GM12892 (cell line): ENCODE results near the gene TAF11L7.
"Not testable (repeated sequence)": the region's sequence is repeated elsewhere in the genome, so short reads cannot be mapped to it uniquely, and the experiment has no call there.

Experiments used
- POLR2A ChIP-seq: IDR thresholded peaks from 2 replicates; pipeline ENCODE4 v1.6.1; 2011; ENCODE audit warnings: low read depth, low read length, control low read depth
- POLR2AphosphoS5 ChIP-seq: IDR thresholded peaks from 2 replicates; pipeline ENCODE4 v1.6.1; 2011; ENCODE audit warnings: low read depth, low read length, control low read depth
- TAF1 ChIP-seq: IDR thresholded peaks from 2 replicates; pipeline ENCODE4 v1.6.1; 2011; ENCODE audit warnings: low read depth, mild to moderate bottlenecking, control low read depth, low read length, borderline replicate concordance

DNA sequence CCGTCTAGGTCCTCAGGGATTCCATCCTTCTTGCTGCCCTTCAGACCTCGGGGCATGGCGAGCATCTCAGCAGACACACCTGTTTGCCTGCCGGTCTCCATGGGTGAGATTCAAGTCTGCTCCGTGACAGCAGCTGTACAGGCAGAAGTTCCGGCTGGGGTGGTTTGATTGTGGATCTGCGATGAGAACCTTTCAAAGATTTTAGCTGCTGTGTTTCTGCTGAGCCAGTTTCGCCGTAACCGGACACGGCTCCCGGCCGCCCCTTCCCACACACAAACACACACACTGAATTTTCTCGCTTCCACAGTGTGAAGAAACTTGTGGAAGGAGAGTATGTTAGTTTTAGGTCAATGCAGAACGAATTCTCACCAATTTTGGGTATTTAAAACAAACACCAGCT, 12.2 kb upstream of the TAF11L7 start, which contains the start of gene TAF11L10:
- not testable (repeated sequence) for TF ChIP-seq POLR2A, POLR2AphosphoS5, TAF1
